GM13977 (cell line): ENCODE measurements around the gene DDAH1.

ENCODE experiments used
- DNase-seq: peaks from one replicate; pipeline ENCODE4 v3.0.0; 2012; ENCODE audit warnings: low spot score
- in situ Hi-C: fragments of 300-500 bp; cut with MboI; formaldehyde crosslinking; loops from one replicate; pipeline ENCODE4 v1.12.0; 2022; ENCODE audit warnings: low sequenced_read_pairs, low pct_unique_long_range_greater_than_20kb, mixed read lengths, inconsistent platforms; ENCODE audit not compliant: unreplicated experiment
- TF ChIP-seq, protein P1 (sequence below): IDR thresholded peaks from 2 replicates; pipeline ENCODE4 v1.5.1; 2012; ENCODE audit warnings: mild to moderate bottlenecking, control low read depth; ENCODE audit not compliant: insufficient read depth; ENCODE audit errors: extremely low read depth, missing control alignments

Gene DDAH1

DNA sequence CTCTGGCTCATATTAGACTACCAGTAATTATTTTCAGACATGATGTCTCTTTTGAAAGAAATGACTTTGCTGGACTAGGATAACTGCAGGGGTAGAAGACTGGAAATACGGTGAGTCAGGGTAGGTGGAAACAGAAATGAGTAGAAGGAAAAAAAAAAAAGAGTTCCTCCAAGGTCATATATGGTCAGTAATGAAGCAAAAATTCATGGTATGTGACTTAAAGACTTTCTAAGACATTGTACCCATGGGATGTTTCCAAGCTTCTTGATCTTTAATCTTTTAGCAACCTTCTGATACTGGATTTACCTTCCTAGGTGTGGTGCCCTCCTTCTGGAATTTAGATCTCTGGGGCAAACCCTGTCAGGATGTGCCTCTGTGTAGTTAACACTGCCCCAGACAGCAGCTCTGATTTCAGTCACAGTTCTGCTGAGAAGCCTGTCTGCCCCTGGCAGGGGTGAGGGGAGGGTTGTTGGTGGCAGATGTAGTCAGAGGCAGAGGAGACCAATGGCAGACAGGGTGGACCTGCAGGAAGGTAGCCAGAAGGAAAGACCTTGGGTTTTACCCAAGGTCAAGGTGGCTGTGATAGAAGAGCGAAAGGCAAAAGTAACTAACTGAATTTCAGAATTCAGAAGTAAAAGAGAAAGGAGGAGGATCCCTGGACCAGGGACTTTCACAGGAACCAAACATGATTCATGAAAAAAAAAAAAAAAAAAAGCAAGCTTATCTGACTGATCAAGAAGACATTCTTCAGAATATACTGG is 144.4 kb downstream of the DDAH1 start:
- in situ Hi-C loops, result loop anchor here (25.0 kb wide), 2 partner anchors 367 to 692 kb away; no protein-coding TSS in a partner anchor
- no peak for DNase-seq
- TF ChIP-seq, protein P1, sequence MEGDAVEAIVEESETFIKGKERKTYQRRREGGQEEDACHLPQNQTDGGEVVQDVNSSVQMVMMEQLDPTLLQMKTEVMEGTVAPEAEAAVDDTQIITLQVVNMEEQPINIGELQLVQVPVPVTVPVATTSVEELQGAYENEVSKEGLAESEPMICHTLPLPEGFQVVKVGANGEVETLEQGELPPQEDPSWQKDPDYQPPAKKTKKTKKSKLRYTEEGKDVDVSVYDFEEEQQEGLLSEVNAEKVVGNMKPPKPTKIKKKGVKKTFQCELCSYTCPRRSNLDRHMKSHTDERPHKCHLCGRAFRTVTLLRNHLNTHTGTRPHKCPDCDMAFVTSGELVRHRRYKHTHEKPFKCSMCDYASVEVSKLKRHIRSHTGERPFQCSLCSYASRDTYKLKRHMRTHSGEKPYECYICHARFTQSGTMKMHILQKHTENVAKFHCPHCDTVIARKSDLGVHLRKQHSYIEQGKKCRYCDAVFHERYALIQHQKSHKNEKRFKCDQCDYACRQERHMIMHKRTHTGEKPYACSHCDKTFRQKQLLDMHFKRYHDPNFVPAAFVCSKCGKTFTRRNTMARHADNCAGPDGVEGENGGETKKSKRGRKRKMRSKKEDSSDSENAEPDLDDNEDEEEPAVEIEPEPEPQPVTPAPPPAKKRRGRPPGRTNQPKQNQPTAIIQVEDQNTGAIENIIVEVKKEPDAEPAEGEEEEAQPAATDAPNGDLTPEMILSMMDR, result no peak

DNA sequence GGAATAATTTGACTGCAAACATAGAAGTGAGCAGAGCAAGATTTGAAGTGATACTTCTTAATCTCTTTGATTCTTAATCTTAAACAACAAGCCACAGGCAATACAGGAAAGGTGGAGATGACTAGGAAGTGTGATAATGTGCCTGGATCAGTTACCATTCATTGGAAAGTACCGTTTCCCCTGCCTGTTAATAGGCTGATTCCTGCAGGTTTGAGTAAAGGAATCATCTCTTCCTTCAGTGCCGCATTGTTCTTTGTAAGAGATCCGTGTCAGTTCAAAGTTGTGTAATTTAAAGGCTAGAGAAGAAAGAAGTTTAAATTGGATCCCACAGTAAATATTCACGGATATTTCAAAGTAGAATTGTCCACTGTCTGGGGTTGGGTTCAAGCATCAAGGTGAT is 145.0 kb downstream of the DDAH1 start:
- in situ Hi-C loops, result loop anchor here (25.0 kb wide), 2 partner anchors 367 to 692 kb away; no protein-coding TSS in a partner anchor

DNA sequence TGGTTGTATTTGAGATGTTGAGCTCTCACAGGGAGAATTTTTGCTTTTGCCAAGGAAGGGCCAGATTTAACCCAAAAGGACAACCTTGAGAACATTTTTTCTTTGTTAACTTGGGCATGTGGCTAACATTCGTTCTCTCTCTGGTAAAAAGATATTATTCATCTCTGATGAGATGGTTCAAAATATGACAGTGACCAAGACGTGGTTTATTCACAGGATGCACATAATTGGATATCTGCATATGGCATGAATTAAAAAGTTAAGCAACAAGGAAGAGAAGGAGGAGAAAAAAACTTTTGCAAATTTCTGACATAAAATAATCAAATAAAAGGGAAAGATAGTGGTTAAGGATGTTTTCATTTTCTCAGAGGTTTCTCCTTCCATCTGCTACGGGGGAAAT is 145.5 kb downstream of the DDAH1 start:
- in situ Hi-C loops, result loop anchor here (25.0 kb wide), 2 partner anchors 368 to 693 kb away; no protein-coding TSS in a partner anchor
- no peak for DNase-seq
- TF ChIP-seq, protein P1, result no peak

More for the DNA sequence above, 145.0 kb downstream of the DDAH1 start:
- DNase-seq, result no peak
- TF ChIP-seq, protein P1, result no peak

DNA sequence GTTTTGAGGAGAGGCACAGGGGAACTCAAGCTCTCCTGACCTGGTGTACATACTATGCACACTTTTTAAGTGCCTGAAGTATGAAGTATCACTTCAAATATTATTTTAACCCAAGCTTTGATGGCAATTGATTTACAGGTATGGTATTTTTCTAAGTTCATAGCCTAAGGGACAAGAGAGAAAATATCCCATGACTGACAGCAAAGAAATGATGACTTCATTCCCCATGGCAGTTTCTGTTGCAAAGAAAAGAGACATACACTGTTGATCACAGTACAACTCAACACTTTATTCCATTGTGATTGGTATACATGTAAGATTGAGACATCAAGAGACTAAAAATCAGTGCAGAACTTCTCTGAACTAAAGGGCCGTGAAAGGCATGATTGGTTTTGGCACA is 146.7 kb downstream of the DDAH1 start:
- TF ChIP-seq, protein P1, result no peak
- DNase-seq, result no peak
- in situ Hi-C loops, result loop anchor here (25.0 kb wide), 2 partner anchors 369 to 694 kb away; no protein-coding TSS in a partner anchor

DNA sequence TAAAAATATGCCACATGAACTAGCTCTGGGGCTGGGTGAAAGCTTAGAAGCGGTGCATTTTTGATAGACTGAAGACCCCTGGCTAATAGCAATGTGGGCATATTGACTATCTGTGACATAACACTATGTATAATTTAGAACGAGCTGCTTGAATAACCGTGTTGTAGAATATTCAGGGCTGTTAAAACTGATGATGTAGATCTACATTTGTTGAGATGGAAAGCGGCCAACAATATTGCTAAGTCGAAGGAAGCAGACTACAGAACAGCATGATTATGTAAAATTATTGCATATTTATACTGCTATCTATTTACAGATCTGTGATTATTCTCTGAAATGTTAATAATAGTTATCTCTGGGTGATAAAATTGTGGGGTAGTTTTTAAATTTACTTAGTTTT is 147.4 kb downstream of the DDAH1 start:
- no peak for DNase-seq
- TF ChIP-seq, protein P1, result no peak
- in situ Hi-C loops, result loop anchor here (25.0 kb wide), 2 partner anchors 370 to 695 kb away; no protein-coding TSS in a partner anchor

DNA sequence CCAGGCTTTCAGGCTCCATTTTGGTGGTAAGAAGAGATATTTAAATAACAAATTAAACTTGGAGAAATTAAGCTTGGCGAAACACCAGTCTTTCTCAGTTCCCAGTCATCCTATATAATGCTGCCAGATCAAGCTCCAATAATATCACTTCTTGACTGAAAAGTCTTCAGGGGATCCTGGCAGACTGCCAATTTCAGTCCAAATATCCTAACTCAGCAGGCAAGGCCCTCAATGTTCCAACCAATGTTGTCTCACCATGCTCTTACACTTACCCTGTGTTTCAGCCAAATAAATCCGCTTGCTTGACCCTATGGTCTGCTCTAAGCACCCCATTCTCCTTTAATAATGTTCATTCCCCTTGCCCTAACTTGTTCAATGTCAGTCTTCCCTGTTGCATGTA is 148.6 kb downstream of the DDAH1 start:
- TF ChIP-seq, protein P1, result no peak
- in situ Hi-C loops, result loop anchor here (25.0 kb wide), 2 partner anchors 371 to 696 kb away; no protein-coding TSS in a partner anchor
- DNase-seq, result no peak
